ENCODE results near the gene BOC.

The BOC gene

GRCh38 chr3:113271189-113271588 is 59.8 kb downstream of the BOC start:
- DNase-seq = no peak

- no peak for DNase-seq
Observed at GRCh38 chr3:113271594-113272384, 60.4 kb downstream of the BOC start.

DNA sequence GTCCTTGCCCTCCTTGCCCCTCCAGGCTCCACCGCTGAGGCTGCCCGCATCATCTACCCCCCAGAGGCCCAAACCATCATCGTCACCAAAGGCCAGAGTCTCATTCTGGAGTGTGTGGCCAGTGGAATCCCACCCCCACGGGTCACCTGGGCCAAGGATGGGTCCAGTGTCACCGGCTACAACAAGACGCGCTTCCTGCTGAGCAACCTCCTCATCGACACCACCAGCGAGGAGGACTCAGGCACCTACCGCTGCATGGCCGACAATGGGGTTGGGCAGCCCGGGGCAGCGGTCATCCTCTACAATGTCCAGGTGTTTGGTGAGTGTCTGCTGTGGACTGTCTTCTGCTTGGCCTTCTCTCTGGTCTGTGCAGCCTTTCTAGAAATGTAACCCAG is 61.0 kb downstream of the BOC start:
- DNase-seq = no peak

DNA sequence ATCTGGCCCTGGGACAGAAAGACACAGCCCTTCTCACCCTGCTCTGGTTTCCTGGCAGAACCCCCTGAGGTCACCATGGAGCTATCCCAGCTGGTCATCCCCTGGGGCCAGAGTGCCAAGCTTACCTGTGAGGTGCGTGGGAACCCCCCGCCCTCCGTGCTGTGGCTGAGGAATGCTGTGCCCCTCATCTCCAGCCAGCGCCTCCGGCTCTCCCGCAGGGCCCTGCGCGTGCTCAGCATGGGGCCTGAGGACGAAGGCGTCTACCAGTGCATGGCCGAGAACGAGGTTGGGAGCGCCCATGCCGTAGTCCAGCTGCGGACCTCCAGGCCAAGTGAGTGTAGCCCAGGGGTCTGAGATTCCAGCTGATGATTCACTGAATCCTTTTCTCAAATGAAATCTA is 61.7 kb downstream of the BOC start:
- DNase-seq = no peak

DNA sequence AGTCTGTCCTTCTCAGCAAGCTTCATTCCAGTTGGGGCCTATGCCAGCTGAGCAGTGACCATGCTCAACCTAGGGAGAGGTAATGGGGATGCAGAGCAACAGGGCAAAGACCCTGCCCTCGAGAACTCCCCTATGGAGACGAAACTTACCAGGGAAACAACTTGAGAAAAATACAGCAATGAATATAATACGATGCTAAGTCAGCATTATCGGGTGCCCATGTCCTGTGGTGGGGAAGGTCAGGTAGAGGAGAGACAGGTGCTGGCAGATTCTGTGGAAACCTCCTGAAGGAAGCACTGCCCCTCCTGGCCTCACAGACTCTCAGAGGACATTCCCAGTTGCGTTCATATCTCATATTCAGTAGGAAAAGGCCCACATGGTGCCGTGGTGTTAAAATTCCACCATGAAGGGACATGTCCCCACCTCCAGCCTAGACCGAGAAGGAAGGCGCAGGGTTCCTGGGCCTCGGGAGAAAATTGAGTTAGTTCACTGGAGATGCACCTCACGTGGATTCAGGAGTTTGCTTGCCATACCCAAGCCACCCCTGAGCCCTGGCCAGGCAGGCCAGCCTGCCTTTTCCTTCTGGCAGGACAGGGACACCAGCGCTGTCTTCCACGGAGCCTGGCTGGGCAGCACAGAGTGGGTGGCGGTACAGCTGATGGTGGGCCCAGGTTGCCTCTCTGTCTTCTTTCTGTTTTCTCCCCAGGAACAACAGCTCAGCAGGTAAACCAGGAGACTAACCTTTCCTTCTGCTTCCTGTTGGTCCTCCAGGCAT is 62.4 kb downstream of the BOC start:
- DNase-seq = no peak

- DNase-seq = no peak
Observed at GRCh38 chr3:113274425-113275257, 63.3 kb downstream of the BOC start.

GRCh38 chr3:113275258-113275556 is 63.9 kb downstream of the BOC start:
- DNase-seq = no peak

- DNase-seq = no peak
Observed at GRCh38 chr3:113275583-113275928, 64.2 kb downstream of the BOC start.

- DNase-seq = peak; percentile 17
Observed at GRCh38 chr3:113275929-113276750, 64.8 kb downstream of the BOC start.

GRCh38 chr3:113276751-113277080 is 65.4 kb downstream of the BOC start:
- no peak for DNase-seq

DNA sequence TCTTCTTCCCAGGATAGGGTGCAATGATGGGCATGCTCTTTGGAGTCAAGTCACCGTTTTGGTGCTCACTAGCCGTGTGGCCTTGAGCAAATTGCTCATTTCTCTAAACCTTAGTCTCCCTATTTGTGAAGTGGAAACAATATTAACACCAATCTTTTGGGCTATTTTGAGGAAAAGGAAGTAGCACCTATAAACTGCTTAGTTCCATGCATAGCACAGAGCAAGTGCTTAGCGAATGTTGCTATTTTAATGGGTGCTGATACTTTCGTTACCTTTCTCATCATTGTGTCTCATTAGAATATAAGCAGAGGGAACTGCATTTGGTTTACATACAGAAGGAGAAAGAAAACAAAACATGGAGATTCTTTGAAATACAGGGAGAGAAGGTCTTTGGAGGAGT is 66.1 kb downstream of the BOC start:
- no peak for DNase-seq

DNA sequence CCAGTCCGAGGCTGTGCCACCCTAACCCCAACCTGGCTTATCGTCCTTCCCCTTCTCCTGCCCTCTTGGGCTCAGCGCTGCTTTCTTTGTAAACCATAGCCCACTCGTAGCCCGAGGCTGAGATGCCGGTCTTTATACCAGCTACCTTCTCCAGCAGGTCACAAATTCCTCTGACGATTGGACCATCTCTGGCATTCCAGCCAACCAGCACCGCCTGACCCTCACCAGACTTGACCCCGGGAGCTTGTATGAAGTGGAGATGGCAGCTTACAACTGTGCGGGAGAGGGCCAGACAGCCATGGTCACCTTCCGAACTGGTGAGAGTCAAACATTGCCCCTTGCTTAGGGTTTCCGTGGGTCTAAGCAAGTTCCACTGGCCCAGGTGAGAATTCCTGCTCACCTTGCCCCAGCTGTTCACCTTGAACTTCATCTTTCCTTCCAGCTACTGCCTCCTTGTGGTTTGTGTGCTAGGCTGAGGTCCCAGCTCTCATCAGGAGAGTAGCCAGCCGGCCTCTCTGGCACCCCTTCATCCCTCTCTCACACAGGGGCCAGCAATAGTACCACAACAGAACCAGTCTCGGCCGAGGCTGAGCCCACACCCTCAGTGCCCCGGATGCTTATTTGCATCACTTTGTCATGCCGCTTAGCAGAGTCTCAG is 66.7 kb downstream of the BOC start:
- no peak for DNase-seq

GRCh38 chr3:113278599-113278955 is 67.2 kb downstream of the BOC start:
- no peak for DNase-seq

GRCh38 chr3:113279686-113280085 is 68.3 kb downstream of the BOC start:
- no peak for DNase-seq

- DNase-seq = no peak
Observed at GRCh38 chr3:113283306-113283705, 71.9 kb downstream of the BOC start.

- DNase-seq = no peak
Observed at GRCh38 chr3:113284453-113285050, 73.2 kb downstream of the BOC start.

GRCh38 chr3:113285226-113285625 is 73.9 kb downstream of the BOC start:
- DNase-seq = no peak

DNA sequence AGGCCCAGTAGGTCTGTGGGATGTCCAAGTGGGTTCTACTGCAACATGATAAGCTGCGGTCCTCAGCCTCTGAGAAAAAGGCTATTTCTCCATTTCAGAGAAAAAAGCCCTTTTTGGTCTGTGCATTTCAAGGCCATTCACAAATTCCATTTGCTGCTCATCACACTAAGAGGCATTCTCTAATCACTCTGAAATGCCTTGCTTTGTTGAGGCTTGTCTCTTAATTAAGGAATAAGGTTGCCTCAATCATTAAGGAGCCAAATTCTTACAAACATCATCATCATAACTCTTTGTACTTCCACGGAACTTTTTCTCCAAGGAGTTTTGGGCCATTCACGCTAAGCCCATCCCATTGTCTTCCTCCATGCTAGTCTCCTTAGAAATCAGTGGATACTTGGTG is 74.4 kb downstream of the BOC start:
- no peak for DNase-seq

DNA sequence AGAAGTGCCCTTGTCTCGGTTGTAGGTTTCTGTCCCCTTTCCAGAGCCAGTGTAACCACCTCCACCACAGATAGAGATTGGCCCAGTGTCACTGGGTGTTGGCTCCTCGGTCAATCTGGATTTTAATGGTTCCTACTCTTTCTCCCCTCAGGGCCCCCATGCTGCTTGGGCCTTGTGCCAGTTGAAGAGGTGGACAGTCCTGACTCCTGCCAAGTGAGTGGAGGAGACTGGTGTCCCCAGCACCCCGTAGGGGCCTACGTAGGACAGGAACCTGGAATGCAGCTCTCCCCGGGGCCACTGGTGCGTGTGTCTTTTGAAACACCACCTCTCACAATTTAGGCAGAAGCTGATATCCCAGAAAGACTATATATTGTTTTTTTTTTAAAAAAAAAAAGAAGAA is 75.2 kb downstream of the BOC start:
- no peak for DNase-seq

DNA sequence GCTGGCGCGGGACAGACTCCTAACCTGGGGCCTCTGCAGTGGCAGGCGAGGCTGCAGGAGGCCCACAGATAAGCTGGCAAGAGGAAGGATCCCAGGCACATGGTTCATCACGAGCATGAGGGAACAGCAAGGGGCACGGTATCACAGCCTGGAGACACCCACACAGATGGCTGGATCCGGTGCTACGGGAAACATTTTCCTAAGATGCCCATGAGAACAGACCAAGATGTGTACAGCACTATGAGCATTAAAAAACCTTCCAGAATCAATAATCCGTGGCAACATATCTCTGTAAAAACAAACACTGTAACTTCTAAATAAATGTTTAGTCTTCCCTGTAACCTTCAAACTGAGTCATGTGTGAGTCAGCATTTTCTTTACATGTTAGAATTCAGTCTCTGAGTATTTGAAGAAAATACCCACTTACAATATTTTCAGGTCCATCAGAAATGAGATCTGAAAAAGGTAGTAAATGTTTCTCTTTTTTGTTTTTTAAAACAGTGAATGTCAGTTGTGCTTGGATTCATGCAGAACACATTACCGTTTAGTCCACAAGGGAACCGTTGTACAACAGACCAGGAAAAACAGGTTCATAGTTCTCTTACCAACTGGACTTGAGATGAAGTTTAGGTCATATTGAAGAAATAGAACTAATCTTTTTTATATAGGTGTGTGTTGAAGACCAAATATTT is 75.9 kb downstream of the BOC start:
- DNase-seq = peak; percentile 74

DNA sequence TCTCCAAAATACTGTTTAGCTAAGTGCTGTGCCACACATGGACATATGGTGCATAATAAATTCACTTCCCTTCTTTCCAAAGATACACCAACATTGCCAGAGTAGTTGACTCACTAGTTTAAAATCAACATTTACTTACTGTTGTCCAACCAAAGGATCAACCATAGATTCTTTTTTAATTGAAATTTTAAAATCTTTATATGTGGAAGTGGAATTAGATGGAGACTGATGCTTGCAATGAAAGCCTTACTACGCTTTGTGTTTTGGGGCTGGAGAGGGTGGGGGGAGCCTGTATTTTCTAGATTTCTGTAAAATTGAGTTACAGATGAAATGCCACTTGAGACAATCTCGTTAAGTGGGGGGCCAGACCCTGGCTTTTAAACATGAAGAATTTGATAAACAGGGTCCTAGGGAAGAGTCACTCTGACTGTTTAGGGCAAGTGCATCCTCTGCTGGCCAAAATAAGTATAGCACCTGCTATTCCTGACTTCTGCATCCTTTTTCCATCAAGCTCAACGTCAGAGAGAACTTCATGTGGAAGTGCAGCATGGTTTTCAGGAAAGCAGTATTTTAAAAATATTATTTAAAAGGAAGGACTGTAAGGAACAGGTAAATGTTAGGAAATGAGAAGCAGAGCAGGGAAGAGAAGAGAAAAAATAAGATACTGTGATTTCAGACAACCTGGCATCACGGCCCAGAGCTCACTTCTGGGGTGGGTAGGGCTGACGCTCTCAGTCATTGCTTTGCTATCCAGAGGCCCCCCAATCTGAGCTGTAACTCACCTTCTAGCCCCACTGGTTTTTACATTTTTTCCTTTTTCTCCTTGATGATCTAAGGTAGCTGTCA is 76.7 kb downstream of the BOC start:
- DNase-seq = peak; percentile 31
